NCI-H2227 (cell line): ENCODE data around the gene XAGE5.
"Not testable (repeated sequence)": the region's sequence is repeated elsewhere in the genome, so short reads cannot be mapped to it uniquely, and the experiment has no call there.

ENCODE experiments used
- DNase-seq: peaks from one replicate; lab custom pipeline; 2025; ENCODE audit not compliant: unreplicated experiment; lab: John Stamatoyannopoulos, UW

The XAGE5 gene

GRCh38 chrX:52811065-52811625 lies at the start of gene XAGE5:
Gene XAGE5, plus strand, starts transcription at chrX:52811287. Its CDS starts 1,280 bp downstream, at chrX:52812567.
- DNase-seq: no peak

DNA sequence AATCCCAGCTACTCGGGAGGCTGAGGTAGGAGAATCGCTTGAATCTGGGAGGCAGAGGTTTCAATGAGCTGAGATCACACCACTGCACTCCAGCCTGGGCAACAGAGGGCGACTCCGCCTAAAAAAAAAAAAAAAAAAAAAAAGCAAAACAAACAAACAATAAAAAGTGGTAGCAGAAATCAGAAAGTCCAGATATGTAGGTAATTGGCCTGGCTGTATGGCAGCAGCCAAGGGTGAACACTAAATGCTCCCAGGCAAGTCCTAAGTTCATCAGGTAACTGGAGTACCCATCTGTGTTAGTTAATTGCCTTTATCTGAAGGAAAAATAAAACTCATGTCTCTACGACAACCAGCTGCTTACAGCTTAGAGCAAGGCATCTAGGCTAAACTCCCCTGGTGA lies 45.1 kb upstream of the XAGE5 start:
- not testable (repeated sequence) for DNase-seq

DNA sequence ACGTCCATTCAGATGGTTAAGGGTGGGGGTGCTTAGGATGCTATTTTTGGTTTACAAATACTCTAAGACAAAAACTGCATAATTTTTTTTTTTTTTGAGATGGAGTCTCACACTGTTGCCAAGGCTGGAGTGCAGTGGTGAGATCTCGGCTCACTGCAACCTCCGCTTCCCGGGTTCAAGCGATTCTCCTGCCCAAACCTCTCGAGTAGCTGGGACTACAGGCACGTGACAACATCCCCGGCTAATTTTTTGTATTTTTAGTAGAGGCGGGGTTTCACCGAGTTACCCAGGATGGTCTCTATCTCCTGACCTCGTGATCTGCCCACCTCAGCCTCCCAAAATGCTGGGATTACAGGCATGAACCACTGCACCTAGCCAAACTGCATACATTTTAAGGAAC lies 37.6 kb upstream of the XAGE5 start:
- DNase-seq: not testable (repeated sequence)

GRCh38 chrX:52797327-52797726 lies 13.8 kb upstream of the XAGE5 start, which contains the start of gene SPANXN5:
Gene SPANXN5, minus strand, starts transcription at chrX:52797427. Its CDS starts 79 bp downstream, at chrX:52797348.
- not testable (repeated sequence) for DNase-seq

- DNase-seq: not testable (repeated sequence)
These were observed 6.2 kb upstream of the XAGE5 start for GRCh38 chrX:52804876-52805275.

GRCh38 chrX:52819788-52820187 lies 8.7 kb downstream of the XAGE5 start:
- no peak for DNase-seq

DNA sequence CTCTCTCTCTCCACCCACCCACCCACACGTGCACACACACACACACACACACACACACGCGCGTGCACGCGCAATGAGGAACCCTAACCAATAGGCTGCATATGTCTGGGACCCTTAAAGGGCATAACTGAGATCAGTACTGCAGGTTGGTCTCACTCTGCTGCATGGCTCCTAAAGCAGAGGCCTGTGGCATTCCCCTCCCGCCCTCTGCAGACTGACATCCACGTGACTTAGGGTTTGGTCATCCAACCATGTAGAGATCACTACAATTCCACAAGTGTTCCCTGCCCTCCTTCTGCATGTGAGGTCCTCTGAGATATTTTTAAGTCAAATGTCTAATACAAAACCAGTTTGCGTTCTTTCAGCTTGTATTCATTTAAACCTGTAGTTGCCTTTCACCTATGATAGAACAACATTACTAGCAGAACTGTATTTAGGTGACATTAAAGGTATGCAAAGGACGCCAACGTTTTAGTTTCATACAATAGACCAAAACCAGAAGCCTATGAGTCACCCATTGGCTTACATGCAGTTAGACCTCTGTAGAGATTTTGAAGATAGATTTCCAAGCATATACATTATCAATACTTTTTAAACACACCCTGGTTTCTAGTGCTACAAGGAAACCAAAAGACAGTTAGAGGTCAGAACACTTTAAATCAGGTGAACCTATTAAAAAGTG lies 10.1 kb downstream of the XAGE5 start:
- no peak for DNase-seq

GRCh38 chrX:52824608-52825007 lies 13.5 kb downstream of the XAGE5 start:
- DNase-seq: no peak

DNA sequence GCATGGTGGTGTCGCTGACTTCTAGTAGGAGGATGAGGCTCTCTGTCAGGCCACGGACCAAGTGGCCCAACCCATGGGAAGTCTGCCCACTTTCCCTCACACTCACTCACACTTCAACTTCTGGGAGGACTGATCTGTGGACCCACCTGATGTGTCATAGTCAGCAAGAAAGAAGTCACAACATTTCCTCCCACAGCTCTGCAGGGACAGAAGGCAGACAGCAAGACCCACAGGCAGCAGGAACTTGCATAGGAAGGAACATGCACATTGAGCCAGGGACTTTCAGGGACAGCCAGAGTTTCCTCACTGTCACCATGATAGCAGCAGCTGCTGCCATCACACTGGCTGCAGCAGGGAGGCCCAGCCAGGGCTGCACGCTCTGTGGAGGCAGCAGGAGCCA lies 19.5 kb downstream of the XAGE5 start:
- DNase-seq: no peak

GRCh38 chrX:52839137-52839536 lies 28.1 kb downstream of the XAGE5 start:
- no peak for DNase-seq

DNA sequence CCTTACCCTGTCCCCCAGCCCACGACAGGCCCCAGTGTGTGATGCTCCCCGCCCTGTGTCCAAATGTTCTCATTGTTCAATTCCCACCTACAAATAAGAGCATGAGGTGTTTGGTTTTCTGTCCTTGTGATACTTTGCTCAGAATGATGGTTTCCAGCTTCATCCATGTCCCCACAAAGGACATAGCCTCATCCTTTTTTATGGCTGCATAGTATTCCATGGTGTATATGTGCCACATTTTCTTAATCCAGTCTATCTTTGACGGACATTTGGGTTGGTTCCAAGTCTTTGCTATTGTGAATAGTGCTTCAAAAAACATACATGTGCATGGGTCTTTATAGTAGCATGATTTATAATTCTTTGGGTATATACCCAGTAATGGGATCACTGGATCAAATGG lies 32.5 kb downstream of the XAGE5 start:
- not testable (repeated sequence) for DNase-seq

DNA sequence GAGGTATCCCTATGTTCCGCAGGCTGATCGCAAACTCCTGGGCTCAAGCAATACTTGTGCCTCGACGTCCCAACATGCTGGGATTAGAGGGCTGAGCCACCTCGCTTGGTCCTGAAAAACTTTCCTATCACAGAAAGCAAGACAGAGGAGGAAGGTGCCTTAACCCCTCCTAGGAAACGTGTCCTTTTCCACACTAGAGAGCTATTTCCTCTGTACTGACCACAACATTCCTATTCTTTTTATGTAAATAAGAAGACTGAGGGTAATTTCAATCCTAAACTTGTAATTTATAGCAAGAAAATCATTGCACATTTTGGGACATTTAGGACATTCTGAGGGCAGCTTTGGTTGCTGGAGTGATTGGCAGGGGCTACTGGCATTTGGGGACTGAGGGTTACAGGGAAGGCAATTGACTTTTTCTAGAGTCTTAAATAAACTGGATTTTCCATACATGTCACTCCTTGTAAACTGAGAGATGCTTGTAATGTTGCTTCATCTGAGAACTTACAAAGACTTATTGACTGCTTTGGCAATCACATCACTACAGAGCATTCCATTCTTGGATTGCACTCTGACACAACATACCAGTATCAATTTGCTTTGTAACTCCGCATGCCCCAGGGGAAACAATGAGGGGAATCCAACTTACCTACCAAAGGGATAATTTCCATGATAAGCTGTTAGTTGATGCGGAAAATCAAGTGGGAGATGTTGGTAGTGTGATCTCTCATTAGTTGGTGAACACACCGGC lies 41.2 kb downstream of the XAGE5 start:
- no peak for DNase-seq

- DNase-seq: not testable (repeated sequence)
These were observed 46.0 kb downstream of the XAGE5 start for GRCh38 chrX:52856991-52857525.

- no peak for DNase-seq
These were observed 54.4 kb downstream of the XAGE5 start for GRCh38 chrX:52865343-52865998.
